ENCODE results near the gene NACAD.

Gene NACAD

DNA sequence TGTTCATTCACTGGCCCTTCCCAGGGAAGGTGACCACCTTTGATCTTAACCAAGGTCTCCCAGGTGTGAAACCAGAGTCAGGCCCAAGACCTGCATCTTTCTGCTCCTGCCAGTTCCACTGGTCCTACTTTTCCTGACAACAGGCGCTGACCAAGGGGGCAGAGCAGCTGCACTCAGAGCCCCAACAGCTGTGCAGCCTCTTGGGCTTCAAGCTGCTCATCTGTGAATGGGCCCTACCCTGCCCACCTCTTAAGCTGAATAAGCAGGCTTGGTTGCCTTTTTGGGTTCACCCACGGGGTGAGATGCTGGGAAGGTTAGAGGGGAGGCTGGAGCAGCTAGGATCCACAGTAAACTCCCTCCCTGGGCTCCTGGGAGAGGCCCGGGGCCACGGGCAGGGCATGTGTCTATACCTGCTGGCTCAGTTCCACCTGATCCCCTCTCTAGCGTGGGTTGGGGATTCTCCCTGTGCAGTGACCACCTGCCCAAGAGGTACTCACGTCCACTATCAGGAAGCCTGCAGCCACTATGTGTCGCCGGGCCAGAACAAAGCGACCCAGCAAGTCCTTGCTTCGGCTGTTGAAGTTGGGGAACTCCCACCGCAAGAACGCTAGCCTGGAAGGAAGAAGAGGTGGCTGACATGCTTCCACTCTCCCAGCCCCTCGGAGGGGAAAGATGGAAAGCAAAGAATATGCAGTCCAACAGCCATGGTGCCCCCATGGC, 12.2 kb upstream of the NACAD start:
- Histone ChIP-seq H3K27ac (no peak overlapping the region), H3K4me3 (ENCODE audit: low read depth, low read length) (no peak overlapping the region), H3K36me3 (peaks cover 74% of the 10 kb centered on the region), H3K9me3 (ENCODE audit: severe bottlenecking) (no peaks in the 10 kb centered on the region), H3K27me3 (ENCODE audit: insufficient read depth, low read depth, severe bottlenecking) (no peaks in the 10 kb centered on the region)
- no peak for DNase-seq
- TF ChIP-seq, protein P1, sequence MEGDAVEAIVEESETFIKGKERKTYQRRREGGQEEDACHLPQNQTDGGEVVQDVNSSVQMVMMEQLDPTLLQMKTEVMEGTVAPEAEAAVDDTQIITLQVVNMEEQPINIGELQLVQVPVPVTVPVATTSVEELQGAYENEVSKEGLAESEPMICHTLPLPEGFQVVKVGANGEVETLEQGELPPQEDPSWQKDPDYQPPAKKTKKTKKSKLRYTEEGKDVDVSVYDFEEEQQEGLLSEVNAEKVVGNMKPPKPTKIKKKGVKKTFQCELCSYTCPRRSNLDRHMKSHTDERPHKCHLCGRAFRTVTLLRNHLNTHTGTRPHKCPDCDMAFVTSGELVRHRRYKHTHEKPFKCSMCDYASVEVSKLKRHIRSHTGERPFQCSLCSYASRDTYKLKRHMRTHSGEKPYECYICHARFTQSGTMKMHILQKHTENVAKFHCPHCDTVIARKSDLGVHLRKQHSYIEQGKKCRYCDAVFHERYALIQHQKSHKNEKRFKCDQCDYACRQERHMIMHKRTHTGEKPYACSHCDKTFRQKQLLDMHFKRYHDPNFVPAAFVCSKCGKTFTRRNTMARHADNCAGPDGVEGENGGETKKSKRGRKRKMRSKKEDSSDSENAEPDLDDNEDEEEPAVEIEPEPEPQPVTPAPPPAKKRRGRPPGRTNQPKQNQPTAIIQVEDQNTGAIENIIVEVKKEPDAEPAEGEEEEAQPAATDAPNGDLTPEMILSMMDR (IDR thresholded peaks at IDR 0.05; ENCODE audit: low read depth, low read length) = no peak

GRCh38 chr7:45099891-45100760, 11.4 kb upstream of the NACAD start:
- TF ChIP-seq, protein P1 (IDR thresholded peaks at IDR 0.05; ENCODE audit: low read depth, low read length) = no peak
- Histone ChIP-seq H3K36me3 (peaks cover 66% of the 10 kb centered on the region), H3K4me3 (ENCODE audit: low read depth, low read length) (no peak overlapping the region)

DNA sequence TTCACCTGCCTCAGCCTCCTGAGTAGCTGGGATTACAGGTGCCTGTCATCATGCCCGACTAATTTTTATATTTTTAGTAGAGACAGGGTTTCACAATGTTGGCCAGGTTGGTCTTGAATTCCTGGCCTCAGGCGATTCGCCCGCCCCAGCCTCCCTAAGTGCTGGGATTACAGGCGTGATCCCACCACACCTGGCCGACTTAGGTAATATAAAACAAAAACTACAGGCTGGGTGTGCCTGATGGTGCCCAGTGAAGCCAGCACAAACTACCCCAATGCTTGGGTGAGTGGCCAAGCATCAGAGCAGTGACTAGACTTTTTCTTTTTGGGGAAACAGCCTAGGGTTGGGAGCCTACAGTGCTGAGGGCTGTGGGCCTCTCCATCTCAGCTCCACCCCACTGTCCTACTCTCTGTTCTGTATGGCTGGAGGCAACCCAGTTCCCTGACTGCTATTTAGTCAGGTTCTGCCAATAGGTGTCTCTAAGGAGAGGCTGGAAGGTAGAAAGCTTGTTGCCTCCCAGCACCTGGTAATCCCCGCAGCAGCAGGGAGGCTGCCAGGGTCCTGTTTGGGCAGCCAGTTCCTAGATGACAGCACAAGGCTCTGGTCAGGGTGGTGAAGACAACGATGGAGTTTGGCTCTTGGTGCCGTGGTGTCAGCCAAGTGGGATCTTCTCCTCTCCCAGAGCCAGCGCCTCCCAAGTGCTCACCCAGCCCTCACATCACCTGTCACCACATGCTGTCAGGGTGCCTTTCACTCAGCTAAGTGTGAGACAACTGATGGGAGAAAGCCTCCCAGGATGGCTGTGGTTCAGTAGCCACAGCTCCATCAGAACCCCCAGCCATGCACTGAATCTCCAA, 10.4 kb upstream of the NACAD start:
- Histone ChIP-seq H3K27me3 (ENCODE audit: insufficient read depth, low read depth, severe bottlenecking) (no peaks in the 10 kb centered on the region), H3K36me3 (peaks cover 57% of the 10 kb centered on the region), H3K4me3 (ENCODE audit: low read depth, low read length) (no peak overlapping the region), H3K27ac (no peak overlapping the region), H3K9me3 (ENCODE audit: severe bottlenecking) (no peaks in the 10 kb centered on the region)
- TF ChIP-seq, protein P1 (IDR thresholded peaks at IDR 0.05; ENCODE audit: low read depth, low read length) = no peak
- no peak for DNase-seq

More at GRCh38 chr7:45099891-45100760, 11.4 kb upstream of the NACAD start:
- Histone ChIP-seq H3K9me3 (ENCODE audit: severe bottlenecking) (no peaks in the 10 kb centered on the region), H3K27ac (no peak overlapping the region), H3K27me3 (ENCODE audit: insufficient read depth, low read depth, severe bottlenecking) (no peaks in the 10 kb centered on the region)
- no peak for DNase-seq

GRCh38 chr7:45092931-45093235, 4.1 kb upstream of the NACAD start:
- TF ChIP-seq, protein P1 (IDR thresholded peaks at IDR 0.05; ENCODE audit: low read depth, low read length) = no peak
- Histone ChIP-seq H3K27me3 (ENCODE audit: insufficient read depth, low read depth, severe bottlenecking) (no peaks in the 10 kb centered on the region), H3K36me3 (no peaks in the 10 kb centered on the region), H3K9me3 (ENCODE audit: severe bottlenecking) (no peaks in the 10 kb centered on the region), H3K27ac (no peak overlapping the region), H3K4me3 (ENCODE audit: low read depth, low read length) (no peak overlapping the region)
- DNase-seq = no peak

- H3K27me3 ChIP-seq (ENCODE audit: insufficient read depth, low read depth, severe bottlenecking) = no peaks in the 10 kb centered on the region
- H3K27ac ChIP-seq = no peak overlapping the region
- H3K9me3 ChIP-seq (ENCODE audit: severe bottlenecking) = no peaks in the 10 kb centered on the region
- no peak for DNase-seq
- no peaks in the 10 kb centered on the region for H3K36me3 ChIP-seq
- H3K4me3 ChIP-seq (ENCODE audit: low read depth, low read length) = no peak overlapping the region
- TF ChIP-seq, protein P1 (IDR thresholded peaks at IDR 0.05; ENCODE audit: low read depth, low read length) = no peak
Observed at GRCh38 chr7:45092100-45092930, 3.5 kb upstream of the NACAD start.
